Measurements from ENCODE around the gene ALKBH4.
"Not testable (repeated sequence)": the region's sequence is repeated elsewhere in the genome, so short reads cannot be mapped to it uniquely, and the experiment has no call there.

ALKBH4 gene

GRCh38 chr7:102426268-102427018 is 38.2 kb downstream of the ALKBH4 start:
- no peak for DNase-seq

DNA sequence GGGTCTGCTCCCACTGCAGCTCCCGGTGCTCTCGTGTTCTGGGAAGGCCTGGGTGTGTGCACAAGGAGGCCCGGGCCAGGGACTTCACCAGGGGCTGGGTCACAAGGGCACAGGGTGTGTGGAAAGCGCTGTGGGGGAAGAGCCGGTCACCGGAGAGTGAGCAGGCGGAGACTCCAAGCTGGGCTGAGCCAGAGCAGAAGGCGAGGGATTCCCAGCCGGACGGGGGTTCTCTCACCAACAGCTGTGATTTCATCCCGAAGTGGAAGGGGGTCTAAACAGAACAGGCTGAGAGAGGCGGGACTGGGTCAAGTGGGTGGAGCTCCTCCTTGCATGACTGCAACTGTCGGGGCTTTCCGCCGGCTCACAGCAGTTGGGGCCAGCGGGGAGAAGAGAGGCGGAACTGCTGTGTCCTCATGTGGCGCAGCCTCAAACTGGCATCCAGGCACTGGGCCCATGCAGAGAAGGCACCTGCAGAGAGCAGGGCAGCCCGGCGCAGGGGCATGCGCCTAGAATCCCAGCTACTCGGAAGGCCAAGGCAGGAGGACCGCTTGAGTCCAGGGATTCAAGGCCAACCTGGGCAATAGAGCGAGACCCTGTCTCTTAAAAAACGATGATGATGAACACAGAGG is 38.9 kb downstream of the ALKBH4 start:
- peak; percentile 54 for DNase-seq

DNA sequence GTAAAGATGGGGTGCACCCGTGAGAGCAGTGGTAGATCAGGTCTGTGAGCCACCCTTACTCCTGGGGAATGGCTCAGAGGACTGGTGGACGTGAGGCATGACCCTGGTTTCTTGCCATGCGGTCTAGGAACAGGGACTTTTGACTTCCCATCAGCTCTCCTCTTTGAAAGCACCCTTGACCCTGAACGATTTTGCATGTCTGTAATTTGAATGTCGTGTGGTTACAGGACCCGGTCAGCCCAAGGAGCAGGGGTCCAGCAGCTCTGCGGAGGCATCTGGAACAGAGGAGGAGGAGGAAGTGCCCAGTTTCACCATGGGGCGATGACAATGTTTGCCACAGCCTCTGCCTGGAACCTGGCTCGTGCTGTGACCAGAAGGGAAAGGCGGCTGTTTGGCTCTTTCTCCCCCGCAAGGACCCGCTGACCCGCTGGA is 39.9 kb downstream of the ALKBH4 start:
- no peak for DNase-seq

- DNase-seq = no peak
Observed at GRCh38 chr7:102424129-102424551, 40.5 kb downstream of the ALKBH4 start.

DNA sequence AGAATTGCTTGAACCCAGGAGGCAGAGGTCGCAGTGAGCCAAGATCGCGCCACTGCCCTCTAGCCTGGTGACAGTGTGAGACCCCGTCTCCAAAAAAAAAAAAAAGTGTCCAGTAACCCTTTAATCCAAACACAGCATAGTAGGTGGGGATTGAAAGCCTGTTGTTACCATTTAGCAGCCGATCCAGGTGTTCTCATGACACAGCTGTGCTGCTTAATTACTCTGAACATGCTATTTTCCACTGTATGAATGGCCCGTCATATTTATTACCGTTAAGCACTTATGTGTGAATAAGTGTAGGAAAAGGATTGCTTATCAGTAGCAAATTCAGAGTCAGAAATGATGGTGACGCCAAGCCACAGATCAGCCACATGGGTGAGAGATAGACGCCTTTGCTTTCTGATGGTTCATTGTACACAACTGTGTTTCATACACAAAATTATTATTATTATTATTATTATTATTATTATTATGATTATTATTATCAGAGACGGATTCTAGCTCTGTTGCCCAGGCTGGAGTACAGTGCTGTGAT is 42.9 kb downstream of the ALKBH4 start:
- DNase-seq = no peak

GRCh38 chr7:102418592-102418991 is 46.1 kb downstream of the ALKBH4 start:
- no peak for DNase-seq

DNA sequence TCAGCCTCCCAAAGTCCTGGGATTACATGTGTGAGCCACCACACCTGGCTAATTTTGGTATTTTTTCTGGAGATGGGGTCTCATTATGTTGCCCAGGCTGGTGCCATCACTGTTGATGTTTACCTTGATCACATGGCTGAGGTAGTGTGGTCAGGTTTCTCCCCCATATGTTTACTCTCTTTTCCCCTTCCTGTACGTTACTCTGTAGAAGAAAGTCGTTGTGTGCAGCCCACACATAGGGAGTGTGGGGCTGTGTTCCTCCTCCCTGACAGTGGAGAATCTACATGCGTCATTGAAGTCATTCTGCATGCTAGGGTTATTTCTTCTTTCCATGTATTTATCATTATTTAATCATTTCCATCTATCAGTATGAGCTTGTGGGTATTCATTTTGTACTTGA is 47.6 kb downstream of the ALKBH4 start:
- no peak for DNase-seq

DNA sequence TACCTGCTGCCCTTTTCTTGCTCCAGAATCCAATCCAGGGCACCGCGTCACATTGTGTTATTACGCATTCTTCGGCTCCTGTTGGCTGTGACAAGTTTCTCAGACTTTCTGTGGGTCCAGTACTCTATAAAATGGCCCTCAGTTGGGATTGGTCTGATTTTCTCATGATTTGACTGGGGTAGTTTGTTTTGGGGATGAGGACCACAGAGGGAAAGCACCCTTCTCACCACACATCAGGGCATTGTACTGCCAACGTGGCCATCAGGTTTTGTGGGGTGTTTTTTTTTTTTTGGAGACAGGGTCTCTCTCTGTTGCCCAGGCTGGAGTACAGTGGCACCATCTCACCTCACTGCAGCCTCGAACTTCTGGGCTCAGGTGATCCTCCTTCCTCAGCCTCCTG is 48.3 kb downstream of the ALKBH4 start:
- DNase-seq = no peak

DNA sequence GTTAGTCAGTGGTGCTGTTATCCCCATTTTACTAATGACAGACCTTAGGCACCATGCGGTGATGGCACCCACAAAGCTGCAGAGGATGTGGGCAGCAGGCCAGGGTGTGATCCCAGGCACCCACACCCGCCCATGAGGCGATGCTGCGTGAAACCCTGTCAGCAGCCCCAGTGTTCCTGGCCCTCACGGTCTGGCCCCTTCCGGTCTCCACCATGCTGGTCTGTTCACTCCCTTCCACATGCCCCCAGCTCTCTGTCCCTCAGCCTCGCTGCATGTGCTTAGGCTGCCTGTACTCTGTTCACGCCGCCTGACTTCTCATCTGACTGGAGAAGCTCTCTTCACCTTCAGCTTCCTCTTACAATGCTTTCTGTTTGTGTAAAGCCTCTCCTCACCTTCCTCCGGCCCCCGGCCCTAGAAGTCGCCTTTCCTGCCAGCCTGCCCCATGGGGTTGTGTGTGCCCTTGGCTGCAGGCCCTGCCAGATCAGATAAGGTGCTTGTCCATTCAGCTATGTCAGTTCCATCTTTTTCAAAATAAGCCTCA is 48.9 kb downstream of the ALKBH4 start:
- DNase-seq = no peak

DNA sequence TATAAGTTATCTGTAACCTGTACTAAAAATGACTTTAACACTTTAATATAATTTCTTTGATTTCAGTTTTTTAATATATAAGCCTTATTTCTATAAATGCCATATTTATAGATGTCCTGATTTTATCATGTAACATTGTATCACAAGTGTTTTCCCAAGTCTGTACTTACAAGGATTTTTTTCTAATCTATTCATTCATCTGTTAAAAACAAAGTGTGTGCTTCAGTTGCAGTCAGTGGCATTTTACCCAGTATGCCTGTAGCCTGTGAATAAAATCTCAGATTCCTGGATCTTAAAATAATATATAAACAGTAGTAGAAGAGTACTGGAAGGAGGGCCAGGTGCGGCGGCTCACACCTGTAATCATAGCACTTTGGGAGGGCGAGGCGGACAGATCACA is 51.1 kb downstream of the ALKBH4 start:
- no peak for DNase-seq

- DNase-seq = no peak
Observed at GRCh38 chr7:102413091-102413490, 51.6 kb downstream of the ALKBH4 start.

GRCh38 chr7:102412548-102412947 is 52.1 kb downstream of the ALKBH4 start:
- no peak for DNase-seq

DNA sequence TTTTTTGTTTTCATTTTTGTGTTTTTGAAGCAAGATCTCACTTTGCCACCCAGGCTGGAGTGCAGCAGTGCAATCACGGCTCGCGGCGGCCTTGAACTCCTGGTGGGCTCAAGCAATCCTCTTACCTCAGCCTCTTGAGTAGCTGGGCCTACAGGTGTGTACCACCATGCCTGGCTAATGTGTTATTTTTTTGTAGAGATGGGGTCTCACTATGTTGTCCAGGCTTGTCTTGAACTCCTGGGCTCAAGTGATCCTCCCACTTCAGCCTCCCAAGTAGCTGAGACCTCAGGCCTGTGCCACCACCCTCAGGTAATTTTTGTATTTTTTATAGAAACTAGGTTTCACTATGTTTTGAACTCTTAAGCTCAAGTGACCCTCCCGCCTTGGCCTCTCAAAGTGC is 53.7 kb downstream of the ALKBH4 start:
- no peak for DNase-seq

GRCh38 chr7:102410123-102410522 is 54.5 kb downstream of the ALKBH4 start:
- DNase-seq = no peak

DNA sequence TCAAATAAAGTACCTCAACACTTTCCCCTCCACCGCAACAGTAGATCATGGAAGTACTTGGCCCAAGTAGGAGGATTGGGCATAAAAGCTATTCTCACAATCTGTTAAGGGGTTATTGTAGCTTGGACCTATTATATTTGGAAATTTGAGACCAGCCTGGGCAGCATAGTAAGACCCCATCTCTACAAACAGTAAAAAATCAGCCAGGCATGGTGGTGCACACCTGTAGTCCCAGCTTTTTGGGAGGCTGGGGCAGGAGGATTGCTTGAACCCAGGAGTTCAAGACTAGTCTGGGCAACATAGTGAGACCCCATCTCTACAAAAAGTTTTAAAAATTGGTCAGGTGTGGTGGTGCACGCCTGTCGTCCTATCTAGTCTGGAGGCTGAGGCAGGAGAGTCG is 55.3 kb downstream of the ALKBH4 start:
- DNase-seq = no peak

GRCh38 chr7:102408530-102408929 is 56.1 kb downstream of the ALKBH4 start:
- DNase-seq = not testable (repeated sequence)

GRCh38 chr7:102407910-102408309 is 56.8 kb downstream of the ALKBH4 start:
- DNase-seq = no peak
